GM23338 (cell line): ENCODE measurements around the gene MOB3B. TPM values are rescaled to one million over a fixed set of nuclear protein-coding genes. Genes with fewer than 3 reads are reported as not detected.

Experiments used
- ATAC-seq: fragments of 200-7000 bp; cut with Tn5 transposase; 3 replicates; pipeline ENCODE4 v1.9.1; 2020
- DNase-seq: peaks from one replicate; pipeline ENCODE4 v3.0.0-alpha.2; 2015; ENCODE audit warnings: low spot score
- H2AFZ ChIP-seq: fragments of 200-600 bp; sonication (generic); 2 replicates; pipeline ENCODE4 v1.8.0; 2016; ENCODE audit warnings: antibody characterized with exemption, mild to moderate bottlenecking, moderate library complexity
- H3F3A ChIP-seq: fragments of 200-600 bp; sonication (generic); replicated peaks from 2 replicates; pipeline ENCODE4 v1.8.0; 2017; ENCODE audit warnings: antibody characterized with exemption, mixed run types, low read depth
- H3K27ac ChIP-seq: fragments of 200-600 bp; sonication (generic); 2 replicates; pipeline ENCODE4 v1.6.1; 2016; ENCODE audit warnings: low read depth
- H3K27me3 ChIP-seq: fragments of 200-600 bp; sonication (generic); 2 replicates; pipeline ENCODE4 v1.8.0; 2016; ENCODE audit warnings: mild to moderate bottlenecking, mixed run types, moderate library complexity; ENCODE audit not compliant: insufficient read depth
- H3K36me3 ChIP-seq: fragments of 200-600 bp; sonication (generic); 2 replicates; pipeline ENCODE4 v1.8.0; 2016; ENCODE audit warnings: mild to moderate bottlenecking; ENCODE audit not compliant: insufficient read depth
- H3K4me1 ChIP-seq: fragments of 200-600 bp; sonication (generic); 2 replicates; pipeline ENCODE4 v1.8.0; 2016; ENCODE audit warnings: mild to moderate bottlenecking, moderate library complexity; ENCODE audit not compliant: insufficient read depth
- H3K4me2 ChIP-seq: fragments of 200-600 bp; sonication (generic); 2 replicates; pipeline ENCODE4 v1.7.1; 2017; ENCODE audit warnings: mixed run types
- H3K4me3 ChIP-seq: fragments of 200-600 bp; sonication (generic); 2 replicates; pipeline ENCODE4 v1.6.1; 2016; ENCODE audit warnings: mixed run types
- H3K79me2 ChIP-seq: fragments of 200-600 bp; sonication (generic); replicated peaks from 2 replicates; pipeline ENCODE4 v1.8.0; 2017; ENCODE audit warnings: mild to moderate bottlenecking; ENCODE audit not compliant: insufficient read depth
- H3K9me2 ChIP-seq: fragments of 200-600 bp; sonication (generic); 2 replicates; pipeline ENCODE4 v1.8.0; 2017; ENCODE audit not compliant: insufficient read depth
- H4K20me1 ChIP-seq: fragments of 200-600 bp; sonication (generic); replicated peaks from 2 replicates; pipeline ENCODE4 v1.8.0; 2017; ENCODE audit warnings: mild to moderate bottlenecking; ENCODE audit not compliant: insufficient read depth
- H3K27ac Mint-ChIP-seq: 2 replicates; pipeline ENCODE4 v1.8.0; 2020; ENCODE audit warnings: inconsistent platforms, mild to moderate bottlenecking, moderate library complexity, mixed read lengths
- H3K27me3 Mint-ChIP-seq: 3 replicates; pipeline ENCODE4 v1.8.0; 2022; ENCODE audit warnings: low read depth, mild to moderate bottlenecking, moderate library complexity, mixed read lengths, inconsistent platforms; ENCODE audit not compliant: insufficient read depth, poor library complexity
- H3K36me3 Mint-ChIP-seq: 3 replicates; pipeline ENCODE4 v1.8.0; 2021; ENCODE audit warnings: low read depth, mild to moderate bottlenecking, inconsistent platforms, moderate library complexity, mixed read lengths
- H3K4me1 Mint-ChIP-seq: 3 replicates; pipeline ENCODE4 v1.8.0; 2020; ENCODE audit warnings: mild to moderate bottlenecking, inconsistent platforms, mixed read lengths
- H3K4me3 Mint-ChIP-seq: 3 replicates; pipeline ENCODE4 v1.8.0; 2021; ENCODE audit warnings: moderate library complexity, mild to moderate bottlenecking, inconsistent platforms, mixed read lengths
- H3K9me3 Mint-ChIP-seq: 3 replicates; pipeline ENCODE4 v1.8.0; 2020; ENCODE audit warnings: moderate library complexity, mild to moderate bottlenecking, inconsistent platforms, mixed read lengths
- CREB1 ChIP-seq: fragments of 250-450 bp; sonication (Bioruptor Pico); IDR thresholded peaks from 2 replicates; pipeline ENCODE4 v1.5.0; 2020; ENCODE audit warnings: low read depth, mild to moderate bottlenecking, moderate library complexity
- ETS1 ChIP-seq: IDR thresholded peaks from 2 replicates; pipeline ENCODE4 v1.6.1; 2016; ENCODE audit warnings: antibody characterized with exemption
- EZH2 ChIP-seq: fragments of 200-600 bp; sonication (generic); IDR thresholded peaks from one replicate; pipeline ENCODE4 v1.8.0; 2017; ENCODE audit warnings: antibody characterized with exemption, mild to moderate bottlenecking, low read depth; ENCODE audit not compliant: unreplicated experiment
- EZH2phosphoT487 ChIP-seq: fragments of 200-600 bp; sonication (generic); IDR thresholded peaks from one replicate; pipeline ENCODE4 v1.8.1; 2018; ENCODE audit warnings: antibody characterized with exemption; ENCODE audit not compliant: unreplicated experiment
- JUNB ChIP-seq: IDR thresholded peaks from one replicate; pipeline ENCODE4 v1.6.1; 2016; ENCODE audit warnings: antibody characterized with exemption; ENCODE audit not compliant: unreplicated experiment
- NANOG ChIP-seq: IDR thresholded peaks from 2 replicates; pipeline ENCODE4 v1.6.1; 2016; ENCODE audit warnings: antibody characterized with exemption, borderline replicate concordance
- POLR2AphosphoS5 ChIP-seq: IDR thresholded peaks from 2 replicates; pipeline ENCODE4 v1.6.1; 2016; ENCODE audit warnings: antibody characterized with exemption, low read depth
- STAT1 ChIP-seq: IDR thresholded peaks from one replicate; pipeline ENCODE4 v1.6.1; 2016; ENCODE audit warnings: antibody characterized with exemption; ENCODE audit not compliant: unreplicated experiment
- ZNF114 ChIP-seq: fragments of 250-450 bp; sonication (Bioruptor Pico); IDR thresholded peaks from 2 replicates; pipeline ENCODE4 v1.5.0; 2020; ENCODE audit warnings: mild to moderate bottlenecking, moderate library complexity
- ZNF331 ChIP-seq: fragments of 250-450 bp; sonication (Bioruptor Pico); IDR thresholded peaks from 2 replicates; pipeline ENCODE4 v1.5.0; 2020; ENCODE audit warnings: low read depth, mild to moderate bottlenecking, moderate library complexity
- ZNF462 ChIP-seq: fragments of 250-450 bp; sonication (Bioruptor Pico); IDR thresholded peaks from 2 replicates; pipeline ENCODE4 v1.5.0; 2020; ENCODE audit warnings: mild to moderate bottlenecking, moderate library complexity
- polyA plus RNA-seq: library from polyadenylated mRNA; unstranded; fragments of >200 nt; fragmentation: Nextera tagmentation; extraction: Ambion mirVana; gene quantifications from 2 replicates; pipeline ENCODE4 v1.2.1, GENCODE V29; 2016
- total RNA-seq: library from RNA; depleted of rRNA; stranded (reverse); fragments of >200 nt; shearing (Covaris generic); gene quantifications from 2 replicates; pipeline ENCODE4 v1.2.3, GENCODE V29; 2014
- TF ChIP-seq, protein P1 (sequence below): IDR thresholded peaks from one replicate; pipeline ENCODE4 v1.6.1; 2018; ENCODE audit warnings: antibody characterized with exemption; ENCODE audit not compliant: unreplicated experiment
- TF ChIP-seq, protein P2 (sequence below), 2 experiments: fragments of 200-600 bp in 1 of 2; sonication (generic) in 1 of 2; conservative IDR thresholded peaks; 2 replicates each; pipeline versions ENCODE4 v1.5.1 to v1.6.1; 2016 to 2017; ENCODE audit warnings: antibody characterized with exemption in 2 of 2, low read depth in 2 of 2, mild to moderate bottlenecking in 2 of 2, moderate library complexity in 1 of 2

MOB3B gene
- total and polyA plus RNA-seq, 2 experiments from 2014 or later, result 7.6 to 12.1 TPM

GRCh38 chr9:27491154-27491553 lies 38.5 kb downstream of the MOB3B start:
- Histone ChIP-seq H3K4me1 (peaks cover 39% of the 10 kb centered on the region), H4K20me1 (no peaks in the 10 kb centered on the region), H3K27ac (no peak overlapping the region), H2AFZ (no peak overlapping the region), H3K79me2 (peaks cover 10% of the 10 kb centered on the region), H3K4me3 (no peak overlapping the region), H3K36me3 (no peaks in the 10 kb centered on the region), H3K9me2 (no peaks in the 10 kb centered on the region), H3K4me2 (no peak overlapping the region), H3F3A (no peaks in the 10 kb centered on the region), H3K27me3 (no peaks in the 10 kb centered on the region)
- peaks cover 14% of the 10 kb centered on the region; the same call in 2 of the 3 replicates for H3K36me3 Mint-ChIP-seq
- DNase-seq (no peak), ATAC-seq (no peak)
- no peak overlapping the region for H3K4me3 Mint-ChIP-seq
- peaks cover 11% of the 10 kb centered on the region for H3K9me3 Mint-ChIP-seq
- no peak for TF ChIP-seq EZH2phosphoT487
- no peak for TF ChIP-seq NANOG
- TF ChIP-seq, protein P1, sequence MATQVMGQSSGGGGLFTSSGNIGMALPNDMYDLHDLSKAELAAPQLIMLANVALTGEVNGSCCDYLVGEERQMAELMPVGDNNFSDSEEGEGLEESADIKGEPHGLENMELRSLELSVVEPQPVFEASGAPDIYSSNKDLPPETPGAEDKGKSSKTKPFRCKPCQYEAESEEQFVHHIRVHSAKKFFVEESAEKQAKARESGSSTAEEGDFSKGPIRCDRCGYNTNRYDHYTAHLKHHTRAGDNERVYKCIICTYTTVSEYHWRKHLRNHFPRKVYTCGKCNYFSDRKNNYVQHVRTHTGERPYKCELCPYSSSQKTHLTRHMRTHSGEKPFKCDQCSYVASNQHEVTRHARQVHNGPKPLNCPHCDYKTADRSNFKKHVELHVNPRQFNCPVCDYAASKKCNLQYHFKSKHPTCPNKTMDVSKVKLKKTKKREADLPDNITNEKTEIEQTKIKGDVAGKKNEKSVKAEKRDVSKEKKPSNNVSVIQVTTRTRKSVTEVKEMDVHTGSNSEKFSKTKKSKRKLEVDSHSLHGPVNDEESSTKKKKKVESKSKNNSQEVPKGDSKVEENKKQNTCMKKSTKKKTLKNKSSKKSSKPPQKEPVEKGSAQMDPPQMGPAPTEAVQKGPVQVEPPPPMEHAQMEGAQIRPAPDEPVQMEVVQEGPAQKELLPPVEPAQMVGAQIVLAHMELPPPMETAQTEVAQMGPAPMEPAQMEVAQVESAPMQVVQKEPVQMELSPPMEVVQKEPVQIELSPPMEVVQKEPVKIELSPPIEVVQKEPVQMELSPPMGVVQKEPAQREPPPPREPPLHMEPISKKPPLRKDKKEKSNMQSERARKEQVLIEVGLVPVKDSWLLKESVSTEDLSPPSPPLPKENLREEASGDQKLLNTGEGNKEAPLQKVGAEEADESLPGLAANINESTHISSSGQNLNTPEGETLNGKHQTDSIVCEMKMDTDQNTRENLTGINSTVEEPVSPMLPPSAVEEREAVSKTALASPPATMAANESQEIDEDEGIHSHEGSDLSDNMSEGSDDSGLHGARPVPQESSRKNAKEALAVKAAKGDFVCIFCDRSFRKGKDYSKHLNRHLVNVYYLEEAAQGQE, result no peak
- no peak for TF ChIP-seq ZNF114 (CRISPR knock-in tag)
- no peak for TF ChIP-seq ZNF462 (CRISPR knock-in tag)
- no peak for TF ChIP-seq ETS1
- no peak for TF ChIP-seq ZNF331 (CRISPR knock-in tag)
- no peak for TF ChIP-seq POLR2AphosphoS5
- no peak for TF ChIP-seq CREB1 (CRISPR knock-in tag)
- TF ChIP-seq STAT1, result no peak
- TF ChIP-seq EZH2, result no peak
- TF ChIP-seq, protein P2, sequence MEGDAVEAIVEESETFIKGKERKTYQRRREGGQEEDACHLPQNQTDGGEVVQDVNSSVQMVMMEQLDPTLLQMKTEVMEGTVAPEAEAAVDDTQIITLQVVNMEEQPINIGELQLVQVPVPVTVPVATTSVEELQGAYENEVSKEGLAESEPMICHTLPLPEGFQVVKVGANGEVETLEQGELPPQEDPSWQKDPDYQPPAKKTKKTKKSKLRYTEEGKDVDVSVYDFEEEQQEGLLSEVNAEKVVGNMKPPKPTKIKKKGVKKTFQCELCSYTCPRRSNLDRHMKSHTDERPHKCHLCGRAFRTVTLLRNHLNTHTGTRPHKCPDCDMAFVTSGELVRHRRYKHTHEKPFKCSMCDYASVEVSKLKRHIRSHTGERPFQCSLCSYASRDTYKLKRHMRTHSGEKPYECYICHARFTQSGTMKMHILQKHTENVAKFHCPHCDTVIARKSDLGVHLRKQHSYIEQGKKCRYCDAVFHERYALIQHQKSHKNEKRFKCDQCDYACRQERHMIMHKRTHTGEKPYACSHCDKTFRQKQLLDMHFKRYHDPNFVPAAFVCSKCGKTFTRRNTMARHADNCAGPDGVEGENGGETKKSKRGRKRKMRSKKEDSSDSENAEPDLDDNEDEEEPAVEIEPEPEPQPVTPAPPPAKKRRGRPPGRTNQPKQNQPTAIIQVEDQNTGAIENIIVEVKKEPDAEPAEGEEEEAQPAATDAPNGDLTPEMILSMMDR (conservative IDR thresholded peaks at IDR 0.05; ENCODE audit: low read depth in 2 of 2), result no peak
- TF ChIP-seq JUNB, result no peak
- H3K27me3 Mint-ChIP-seq, result peaks cover 2% of the 10 kb centered on the region
- H3K4me1 Mint-ChIP-seq, result peaks cover 62% of the 10 kb centered on the region
- H3K27ac Mint-ChIP-seq, result no peak overlapping the region
